ENCODE measurements around the gene NT5C2.
"Not testable (repeated sequence)": the region's sequence is repeated elsewhere in the genome, so short reads cannot be mapped to it uniquely, and the experiment has no call there.

The NT5C2 gene

GRCh38 chr10:103216362-103216761 lies 23.3 kb upstream of the NT5C2 start:
- H3K9me3 ChIP-seq (ENCODE audit: low read length); H3K4me3 ChIP-seq (ENCODE audit: low read depth in 1 of 2, low read length in 2 of 2); H3K9ac ChIP-seq (ENCODE audit: low read length); H3K27me3 ChIP-seq (ENCODE audit: control insufficient read depth in 1 of 2, insufficient read depth in 2 of 2, low read length in 2 of 2); H3K27ac ChIP-seq (ENCODE audit: low read depth, low read length); H3K4me1 ChIP-seq (ENCODE audit: insufficient read depth, low read length); H3K36me3 ChIP-seq (ENCODE audit: insufficient read depth, low read length): not testable (repeated sequence)

GRCh38 chr10:103215601-103216000 lies 22.5 kb upstream of the NT5C2 start:
- Histone ChIP-seq H3K27ac (ENCODE audit: low read depth, low read length) (no peak overlapping the region), H3K4me1 (ENCODE audit: insufficient read depth, low read length) (no peaks in the 10 kb centered on the region), H3K9me3 (ENCODE audit: low read length) (no peaks in the 10 kb centered on the region), H3K9ac (ENCODE audit: low read length) (no peak overlapping the region), H3K36me3 (ENCODE audit: insufficient read depth, low read length) (no peaks in the 10 kb centered on the region), H3K27me3 (ENCODE audit: control insufficient read depth in 1 of 2, insufficient read depth in 2 of 2, low read length in 2 of 2) (no peaks in the 10 kb centered on the region), H3K4me3 (ENCODE audit: low read depth in 1 of 2, low read length in 2 of 2) (no peak overlapping the region)

- not testable (repeated sequence) for H3K36me3 ChIP-seq (ENCODE audit: insufficient read depth, low read length); H3K4me1 ChIP-seq (ENCODE audit: insufficient read depth, low read length); H3K4me3 ChIP-seq (ENCODE audit: low read depth in 1 of 2, low read length in 2 of 2); H3K9me3 ChIP-seq (ENCODE audit: low read length); H3K27me3 ChIP-seq (ENCODE audit: control insufficient read depth in 1 of 2, insufficient read depth in 2 of 2, low read length in 2 of 2); H3K9ac ChIP-seq (ENCODE audit: low read length); H3K27ac ChIP-seq (ENCODE audit: low read depth, low read length)
Measured at GRCh38 chr10:103210262-103210661, 17.2 kb upstream of the NT5C2 start.

- H3K27me3 ChIP-seq (ENCODE audit: control insufficient read depth in 1 of 2, insufficient read depth in 2 of 2, low read length in 2 of 2); H3K4me3 ChIP-seq (ENCODE audit: low read depth in 1 of 2, low read length in 2 of 2); H3K36me3 ChIP-seq (ENCODE audit: insufficient read depth, low read length); H3K4me1 ChIP-seq (ENCODE audit: insufficient read depth, low read length); H3K27ac ChIP-seq (ENCODE audit: low read depth, low read length); H3K9me3 ChIP-seq (ENCODE audit: low read length); H3K9ac ChIP-seq (ENCODE audit: low read length): not testable (repeated sequence)
Measured at GRCh38 chr10:103207643-103208042, 14.6 kb upstream of the NT5C2 start.

- no peaks in the 10 kb centered on the region for H3K4me1 ChIP-seq (ENCODE audit: insufficient read depth, low read length)
- no peaks in the 10 kb centered on the region for H3K36me3 ChIP-seq (ENCODE audit: insufficient read depth, low read length)
- no peak overlapping the region for H3K4me3 ChIP-seq (ENCODE audit: low read depth in 1 of 2, low read length in 2 of 2)
- no peaks in the 10 kb centered on the region for H3K9me3 ChIP-seq (ENCODE audit: low read length)
- H3K27me3 ChIP-seq (ENCODE audit: control insufficient read depth in 1 of 2, insufficient read depth in 2 of 2, low read length in 2 of 2), result no peaks in the 10 kb centered on the region
- no peak overlapping the region for H3K27ac ChIP-seq (ENCODE audit: low read depth, low read length)
- no peak overlapping the region for H3K9ac ChIP-seq (ENCODE audit: low read length)
Measured at GRCh38 chr10:103207141-103207540, 14.1 kb upstream of the NT5C2 start.

GRCh38 chr10:103206715-103207114 lies 13.6 kb upstream of the NT5C2 start:
- H3K27me3 ChIP-seq (ENCODE audit: control insufficient read depth in 1 of 2, insufficient read depth in 2 of 2, low read length in 2 of 2); H3K9me3 ChIP-seq (ENCODE audit: low read length); H3K4me1 ChIP-seq (ENCODE audit: insufficient read depth, low read length); H3K9ac ChIP-seq (ENCODE audit: low read length); H3K27ac ChIP-seq (ENCODE audit: low read depth, low read length); H3K36me3 ChIP-seq (ENCODE audit: insufficient read depth, low read length); H3K4me3 ChIP-seq (ENCODE audit: low read depth in 1 of 2, low read length in 2 of 2): not testable (repeated sequence)

- not testable (repeated sequence) for H3K27me3 ChIP-seq (ENCODE audit: control insufficient read depth in 1 of 2, insufficient read depth in 2 of 2, low read length in 2 of 2); H3K9ac ChIP-seq (ENCODE audit: low read length); H3K4me3 ChIP-seq (ENCODE audit: low read depth in 1 of 2, low read length in 2 of 2); H3K27ac ChIP-seq (ENCODE audit: low read depth, low read length); H3K4me1 ChIP-seq (ENCODE audit: insufficient read depth, low read length); H3K36me3 ChIP-seq (ENCODE audit: insufficient read depth, low read length); H3K9me3 ChIP-seq (ENCODE audit: low read length)
Measured at GRCh38 chr10:103205401-103205800, 12.3 kb upstream of the NT5C2 start.

GRCh38 chr10:103204353-103205255 lies 11.5 kb upstream of the NT5C2 start:
- Histone ChIP-seq H3K36me3 (ENCODE audit: insufficient read depth, low read length) (no peaks in the 10 kb centered on the region), H3K4me1 (ENCODE audit: insufficient read depth, low read length) (no peaks in the 10 kb centered on the region), H3K9me3 (ENCODE audit: low read length) (no peaks in the 10 kb centered on the region), H3K27ac (ENCODE audit: low read depth, low read length) (no peak overlapping the region), H3K4me3 (ENCODE audit: low read depth in 1 of 2, low read length in 2 of 2) (no peak overlapping the region), H3K27me3 (ENCODE audit: control insufficient read depth in 1 of 2, insufficient read depth in 2 of 2, low read length in 2 of 2) (no peaks in the 10 kb centered on the region), H3K9ac (ENCODE audit: low read length) (no peak overlapping the region)

GRCh38 chr10:103203466-103203865 lies 10.4 kb upstream of the NT5C2 start:
- H3K9ac ChIP-seq (ENCODE audit: low read length), result no peak overlapping the region
- no peaks in the 10 kb centered on the region for H3K4me1 ChIP-seq (ENCODE audit: insufficient read depth, low read length)
- no peaks in the 10 kb centered on the region for H3K36me3 ChIP-seq (ENCODE audit: insufficient read depth, low read length)
- H3K27ac ChIP-seq (ENCODE audit: low read depth, low read length), result no peak overlapping the region
- H3K27me3 ChIP-seq (ENCODE audit: control insufficient read depth in 1 of 2, insufficient read depth in 2 of 2, low read length in 2 of 2), result no peaks in the 10 kb centered on the region
- H3K9me3 ChIP-seq (ENCODE audit: low read length), result no peaks in the 10 kb centered on the region
- no peak overlapping the region for H3K4me3 ChIP-seq (ENCODE audit: low read depth in 1 of 2, low read length in 2 of 2)

- no peaks in the 10 kb centered on the region for H3K36me3 ChIP-seq (ENCODE audit: insufficient read depth, low read length)
- H3K4me1 ChIP-seq (ENCODE audit: insufficient read depth, low read length), result no peaks in the 10 kb centered on the region
- H3K27me3 ChIP-seq (ENCODE audit: control insufficient read depth in 1 of 2, insufficient read depth in 2 of 2, low read length in 2 of 2), result no peaks in the 10 kb centered on the region
- H3K9ac ChIP-seq (ENCODE audit: low read length), result no peak overlapping the region
- H3K4me3 ChIP-seq (ENCODE audit: low read depth in 1 of 2, low read length in 2 of 2), result no peak overlapping the region
- no peaks in the 10 kb centered on the region for H3K9me3 ChIP-seq (ENCODE audit: low read length)
- no peak overlapping the region for H3K27ac ChIP-seq (ENCODE audit: low read depth, low read length)
Measured at GRCh38 chr10:103202319-103202718, 9.2 kb upstream of the NT5C2 start.

- Histone ChIP-seq H3K27ac (ENCODE audit: low read depth, low read length) (no peak overlapping the region), H3K9me3 (ENCODE audit: low read length) (no peaks in the 10 kb centered on the region), H3K4me1 (ENCODE audit: insufficient read depth, low read length) (no peaks in the 10 kb centered on the region), H3K36me3 (ENCODE audit: insufficient read depth, low read length) (no peaks in the 10 kb centered on the region), H3K9ac (ENCODE audit: low read length) (no peak overlapping the region), H3K4me3 (ENCODE audit: low read depth in 1 of 2, low read length in 2 of 2) (no peak overlapping the region), H3K27me3 (ENCODE audit: control insufficient read depth in 1 of 2, insufficient read depth in 2 of 2, low read length in 2 of 2) (no peaks in the 10 kb centered on the region)
Measured at GRCh38 chr10:103199488-103199887, 6.4 kb upstream of the NT5C2 start.

- Histone ChIP-seq H3K27ac (ENCODE audit: low read depth, low read length) (no peak overlapping the region), H3K9ac (ENCODE audit: low read length) (no peak overlapping the region), H3K27me3 (ENCODE audit: control insufficient read depth in 1 of 2, insufficient read depth in 2 of 2, low read length in 2 of 2) (no peaks in the 10 kb centered on the region), H3K36me3 (ENCODE audit: insufficient read depth, low read length) (no peaks in the 10 kb centered on the region), H3K9me3 (ENCODE audit: low read length) (no peaks in the 10 kb centered on the region), H3K4me3 (ENCODE audit: low read depth in 1 of 2, low read length in 2 of 2) (no peak overlapping the region), H3K4me1 (ENCODE audit: insufficient read depth, low read length) (peaks cover 1% of the 10 kb centered on the region)
Measured at GRCh38 chr10:103198648-103199047, 5.6 kb upstream of the NT5C2 start.

All from muscle layer of colon (tissue), 2 donors.